GM18858 (cell line): ENCODE results near the gene MBP.

Source experiments
- ATAC-seq: cut with Tn5 transposase; IDR thresholded peaks from one replicate; pipeline ENCODE4 v1.9.1; 2021; ENCODE audit not compliant: unreplicated experiment

Gene MBP

DNA sequence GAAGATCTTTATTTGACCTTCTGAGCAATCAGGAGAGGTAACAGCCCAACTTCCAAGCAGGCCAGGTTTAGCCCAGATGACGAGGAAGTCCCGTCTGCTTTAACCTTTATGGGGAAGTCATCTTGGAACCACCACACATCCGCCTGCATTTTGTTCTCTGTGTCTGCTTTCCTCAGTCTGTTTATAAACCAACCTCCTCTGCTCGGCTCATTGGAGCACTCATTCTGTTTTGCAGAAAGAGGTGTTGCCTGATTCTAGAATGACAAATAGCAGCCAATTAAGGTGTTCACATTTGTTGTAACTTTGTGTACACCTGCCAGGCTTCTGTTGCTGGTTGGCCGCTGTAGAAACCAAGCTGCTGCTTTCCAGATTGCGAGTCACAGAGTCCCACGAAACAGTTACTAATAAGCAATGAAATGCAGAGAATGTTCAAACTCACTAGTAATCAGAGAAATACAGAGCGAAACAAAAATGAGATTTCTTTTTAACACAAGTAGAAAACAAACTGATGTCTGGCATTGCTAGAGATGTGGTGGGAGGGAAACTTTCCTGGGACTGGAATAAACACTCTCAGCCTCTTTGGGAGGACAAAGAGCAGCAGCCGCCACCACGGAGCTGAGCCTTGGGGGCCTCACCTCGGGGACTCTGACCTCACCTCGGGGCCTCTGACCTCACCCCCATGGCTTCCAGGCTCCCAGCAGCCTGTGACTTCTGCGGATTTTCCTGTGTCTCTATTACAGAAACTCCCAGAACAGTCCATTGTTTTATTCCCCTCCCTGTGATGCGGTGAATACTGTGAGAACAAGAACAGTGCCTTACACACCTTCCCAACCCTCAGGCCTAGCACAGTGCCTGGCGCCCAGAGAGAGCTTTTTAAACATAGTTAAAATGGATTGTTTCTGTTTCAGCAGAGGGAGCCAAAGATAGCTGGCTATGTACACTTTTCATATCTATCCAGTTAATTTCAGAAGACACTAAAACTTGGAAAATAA is 64.0 kb downstream of the MBP start:
- peak; percentile 30 for ATAC-seq

GRCh38 chr18:77067291-77068061 is 65.1 kb downstream of the MBP start:
- peak; percentile 17 for ATAC-seq

DNA sequence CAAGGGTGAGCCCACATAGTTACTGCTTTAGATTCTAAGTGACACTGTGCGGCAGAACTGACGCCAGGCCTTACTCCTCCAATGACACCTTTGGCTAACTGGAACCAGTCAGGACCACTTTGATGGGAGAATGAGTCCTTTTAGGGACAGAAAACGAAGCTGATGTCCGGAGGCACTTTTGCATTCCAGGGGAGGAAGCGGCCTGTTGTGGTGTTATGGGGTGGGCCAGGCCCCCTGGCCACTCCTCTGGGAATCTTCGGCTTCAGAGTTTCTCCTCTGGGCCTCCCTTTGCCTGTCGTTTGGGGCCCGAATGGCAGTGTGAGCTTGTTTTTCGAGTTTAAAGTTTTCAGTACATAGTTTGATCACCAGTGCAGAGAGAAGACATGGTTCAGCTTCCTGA is 65.9 kb downstream of the MBP start:
- no peak for ATAC-seq

DNA sequence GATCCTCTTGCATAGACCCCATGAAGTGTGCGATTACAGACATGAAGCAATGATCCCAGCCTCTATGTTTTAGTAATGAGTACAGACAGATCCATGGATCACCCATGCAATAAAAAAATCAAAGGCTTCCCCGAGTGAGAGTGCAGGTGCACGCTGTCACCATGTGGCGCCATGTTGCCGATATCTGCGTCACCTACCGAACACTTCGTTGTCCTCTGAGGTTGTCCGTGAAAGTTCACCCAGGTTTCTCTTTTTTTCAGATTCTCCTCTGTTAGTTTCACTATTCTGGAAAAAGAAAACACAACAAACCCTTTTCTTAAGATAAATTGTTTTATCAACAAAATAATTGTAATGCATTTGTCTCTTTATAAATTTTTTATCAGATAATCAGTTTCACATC is 66.5 kb downstream of the MBP start:
- ATAC-seq, result no peak

DNA sequence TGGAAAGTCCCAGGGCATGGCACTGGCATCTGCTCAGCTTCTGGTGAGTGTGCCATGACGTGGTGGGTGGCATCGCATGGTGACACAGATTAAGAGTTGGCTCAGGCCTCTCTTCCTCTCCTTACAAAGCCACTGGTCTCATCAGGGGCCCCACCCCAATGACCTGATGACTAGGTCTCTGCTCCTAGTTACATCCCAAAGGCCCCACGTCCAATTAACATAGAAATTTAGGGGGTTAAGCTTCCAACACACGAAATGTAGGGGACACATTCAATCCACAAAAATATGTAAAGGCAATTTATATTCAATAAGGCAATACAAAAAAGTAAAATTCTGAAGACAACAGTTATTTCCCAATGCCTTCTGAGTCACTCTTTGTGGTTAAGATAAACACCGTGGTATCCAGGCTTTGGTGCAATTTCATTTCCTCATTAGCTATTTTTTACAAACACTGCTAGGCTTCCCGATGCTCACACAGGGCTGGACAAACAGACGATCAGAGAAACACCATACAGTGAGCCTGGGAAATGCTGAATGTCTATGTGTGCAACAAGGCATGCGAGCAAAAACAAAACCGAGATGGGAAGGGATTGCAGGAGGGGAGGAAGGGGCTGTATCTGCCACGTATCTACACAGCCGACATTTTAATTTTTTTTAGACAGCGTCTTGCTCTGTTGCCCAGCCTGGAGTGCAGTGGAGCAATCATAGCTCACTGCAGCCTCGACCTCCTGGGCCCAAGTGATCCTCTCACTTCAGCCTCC is 67.2 kb downstream of the MBP start:
- peak; percentile 28 for ATAC-seq

DNA sequence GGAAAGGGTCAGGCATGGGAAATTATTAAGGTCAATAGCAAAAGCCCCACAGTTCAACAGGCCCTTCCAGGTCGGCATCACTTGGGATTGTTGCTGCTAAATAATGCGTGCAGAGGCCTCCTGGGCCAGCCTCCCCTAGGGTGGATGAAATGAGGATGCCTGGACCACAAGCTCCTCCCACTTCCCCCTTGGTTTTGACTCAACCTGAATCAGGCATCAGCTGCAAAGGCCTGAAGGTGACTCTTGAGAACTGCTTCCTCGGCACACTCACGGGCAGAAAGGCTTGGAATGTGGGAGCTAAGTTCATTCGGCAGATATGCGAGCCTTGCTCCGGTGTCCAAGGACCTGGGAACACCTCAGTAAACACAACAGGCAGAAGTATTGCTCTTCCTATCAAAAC is 69.3 kb downstream of the MBP start:
- peak; percentile 38 for ATAC-seq

DNA sequence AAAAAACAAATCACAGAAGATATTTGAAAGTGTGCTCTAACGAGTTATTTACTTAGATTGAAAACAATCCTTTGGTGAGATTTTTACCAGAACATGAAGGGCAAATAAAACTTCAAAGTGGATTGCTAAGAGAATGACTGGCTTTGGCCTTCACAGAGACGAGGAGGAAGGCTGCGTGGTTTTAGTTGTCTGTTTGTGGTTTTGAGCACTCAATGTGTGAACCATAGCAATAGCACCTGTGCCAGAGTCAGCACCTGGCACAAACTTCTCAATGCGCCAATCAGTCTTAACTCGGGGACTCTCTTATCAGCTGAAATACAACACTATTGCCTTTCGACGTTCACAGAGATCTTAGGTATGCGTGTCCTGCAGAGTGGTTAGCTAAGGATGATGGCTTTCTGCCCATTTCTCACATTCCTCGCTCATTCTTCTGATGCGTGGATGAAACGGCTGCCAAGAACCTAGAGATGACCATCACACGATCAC is 70.0 kb downstream of the MBP start:
- peak; percentile 56 for ATAC-seq

DNA sequence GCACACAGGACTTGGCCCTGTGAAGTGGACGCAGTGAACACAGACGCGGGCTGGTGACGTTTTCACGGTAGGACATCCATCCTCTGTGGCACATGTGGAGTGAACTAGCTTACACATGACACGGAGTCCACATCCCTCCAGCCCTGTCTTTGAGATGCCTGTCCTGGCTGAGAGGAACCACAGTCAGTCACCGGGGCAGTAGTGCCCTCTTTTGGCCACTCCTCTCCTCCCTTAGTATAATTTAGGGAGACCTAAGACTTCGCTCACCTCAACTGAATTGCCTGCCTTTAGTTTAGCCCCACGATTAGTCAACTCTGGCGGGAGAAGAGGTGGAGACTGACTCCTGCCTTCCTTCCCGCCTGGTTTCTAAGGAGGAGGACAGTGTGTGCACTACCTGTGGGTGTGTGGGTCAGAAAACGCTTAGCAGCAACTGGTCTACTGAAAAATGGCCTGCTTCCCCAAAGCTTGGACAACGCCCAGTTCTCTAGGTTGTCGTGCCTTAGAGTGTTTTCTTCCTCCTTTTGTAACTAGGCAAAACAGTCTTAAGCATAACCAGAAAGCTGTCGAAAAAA is 70.6 kb downstream of the MBP start:
- ATAC-seq, result peak; percentile 21

- no peak for ATAC-seq
These were observed 71.2 kb downstream of the MBP start for GRCh38 chr18:77061281-77061945.

DNA sequence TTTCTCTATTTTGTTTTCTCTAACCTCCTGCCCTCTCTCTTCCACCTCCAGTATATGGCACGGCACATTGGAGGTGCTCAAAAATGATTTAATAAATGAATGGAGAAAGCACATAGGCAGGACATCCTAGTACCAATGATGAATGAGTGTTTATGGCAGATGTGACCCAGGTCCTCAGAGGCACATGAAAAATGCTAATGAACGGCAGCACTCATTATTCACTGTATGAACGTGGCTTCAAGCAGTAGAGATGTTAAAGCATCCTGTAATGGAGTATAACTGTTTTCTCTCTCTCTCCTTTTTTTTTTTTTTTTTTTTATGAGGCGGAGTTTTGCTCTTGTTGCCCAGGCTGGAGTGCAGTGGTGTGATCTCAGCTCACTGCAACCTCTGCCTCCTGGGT is 72.4 kb downstream of the MBP start:
- ATAC-seq, result no peak

GRCh38 chr18:77059294-77059916 is 73.2 kb downstream of the MBP start:
- ATAC-seq, result no peak

- ATAC-seq, result no peak
These were observed 74.2 kb downstream of the MBP start for GRCh38 chr18:77058290-77058835.

DNA sequence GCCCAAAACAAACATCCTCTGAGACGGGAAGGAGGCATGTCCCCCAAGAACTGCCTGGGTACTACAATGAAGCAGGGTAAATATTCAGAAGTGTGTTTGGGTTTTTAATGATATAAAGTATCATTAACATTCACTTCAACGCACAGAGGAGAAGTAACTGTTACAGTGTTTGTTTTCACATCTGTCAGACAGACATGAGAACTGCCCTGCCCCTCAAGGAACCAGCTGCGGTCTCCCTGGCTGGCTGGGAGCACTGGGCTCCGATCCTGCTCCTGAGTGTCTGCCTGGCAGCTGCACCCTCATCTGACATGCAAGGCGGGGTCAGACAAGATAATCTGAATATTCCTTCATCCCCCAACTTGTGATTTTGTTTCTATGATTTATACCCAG is 75.6 kb downstream of the MBP start:
- ATAC-seq, result no peak

- ATAC-seq, result no peak
These were observed 76.1 kb downstream of the MBP start for GRCh38 chr18:77056344-77057005.

DNA sequence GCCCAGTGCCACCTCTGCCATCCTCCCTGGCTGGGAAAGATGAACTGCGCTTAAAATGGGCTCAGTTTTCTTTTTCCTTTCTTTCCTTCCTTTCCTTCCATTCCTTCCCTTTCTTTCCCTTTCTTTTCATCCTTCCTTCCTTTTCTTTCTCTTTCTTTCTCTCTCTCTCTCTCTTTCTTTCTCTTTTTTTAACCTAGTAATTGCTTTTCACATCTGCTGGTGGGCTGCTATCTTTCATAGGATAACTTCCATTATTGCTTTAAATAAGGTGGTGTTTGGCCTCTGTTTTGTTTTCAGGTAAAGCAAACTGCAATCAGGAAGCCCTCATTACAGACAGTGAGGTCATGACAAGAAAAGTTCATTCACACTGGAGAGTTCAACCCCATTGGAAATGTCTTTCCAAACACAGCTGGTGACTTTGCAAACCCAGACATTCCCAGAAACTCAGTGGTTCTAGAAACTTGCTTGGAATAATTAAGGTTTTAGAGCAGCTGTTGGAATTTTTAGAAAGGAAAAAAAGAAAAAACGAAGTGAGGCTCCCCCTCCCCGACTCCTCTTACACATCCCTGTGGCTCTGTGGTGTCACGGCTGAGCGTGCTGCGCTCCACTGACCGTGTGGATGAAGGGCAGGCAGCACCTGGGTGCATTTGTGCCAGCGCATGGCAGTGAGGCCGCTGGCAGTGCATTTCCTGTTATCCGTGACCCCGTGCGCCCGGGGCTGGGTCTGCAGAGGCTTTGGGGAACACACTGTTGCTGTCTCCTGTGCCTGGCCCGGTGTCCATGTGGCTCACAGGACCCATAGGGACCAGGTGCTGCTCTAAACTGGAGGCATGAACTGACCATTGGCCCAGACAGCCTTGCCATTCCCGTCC is 76.9 kb downstream of the MBP start:
- no peak for ATAC-seq

DNA sequence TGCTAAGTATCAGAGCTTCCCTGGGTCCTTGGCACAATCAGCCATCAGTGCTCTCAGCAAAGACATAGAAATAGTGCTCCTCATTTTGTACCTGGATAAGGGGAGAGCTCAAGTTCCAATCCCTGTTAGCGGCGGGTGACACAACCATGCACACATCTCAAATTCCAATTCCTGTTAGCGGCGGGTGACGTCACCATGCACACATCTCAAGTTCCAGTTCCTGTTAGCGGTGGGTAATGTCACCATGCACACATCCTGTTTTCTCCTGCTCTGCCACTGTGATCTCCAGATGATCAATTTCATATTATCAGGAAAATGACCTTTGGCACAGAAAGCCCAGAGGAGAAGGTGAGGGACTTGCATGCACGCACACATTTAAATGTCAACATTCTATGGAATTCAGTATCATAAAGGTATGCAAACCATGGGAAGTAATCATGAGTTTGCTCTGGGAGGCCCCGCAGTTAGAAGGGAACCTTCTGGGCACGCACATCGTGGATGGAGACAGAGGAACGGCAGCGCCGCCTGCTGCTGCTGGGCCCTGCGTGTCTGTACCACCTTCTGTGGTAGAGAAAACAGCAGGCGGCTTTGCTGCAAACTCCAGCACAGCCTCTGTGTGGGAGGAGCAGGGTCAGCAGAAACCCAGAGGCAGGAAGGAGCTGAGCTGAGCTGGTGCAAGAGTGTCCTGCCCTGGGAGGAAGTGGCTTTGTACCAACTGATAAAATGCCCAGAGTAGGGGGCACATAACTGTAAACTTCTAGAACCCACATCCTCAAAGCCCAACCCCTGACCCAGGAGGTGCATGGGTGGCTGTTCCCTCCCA is 77.8 kb downstream of the MBP start:
- peak; percentile 86 for ATAC-seq

- ATAC-seq, result no peak
These were observed 78.3 kb downstream of the MBP start for GRCh38 chr18:77054288-77054605.
